Aortic smooth muscle cell (primary cell): ENCODE measurements around the gene RAPSN. TPM values are rescaled to one million over a fixed set of nuclear protein-coding genes. Genes with fewer than 3 reads are reported as not detected.

Experiments
- total RNA-seq: library from RNA; depleted of rRNA; stranded (reverse); fragments of >200 nt; gene quantifications from 2 replicates; pipeline ENCODE4 v1.2.3, GENCODE V29; 2014

RAPSN gene
- 0.13 and 0.19 TPM in 2 replicates for total RNA-seq

GRCh38 chr11:47448566-47449427 is at the start of gene RAPSN:
Gene RAPSN (minus strand): TSS chr11:47449136. CDS start chr11:47448964, 172 bp downstream.

GRCh38 chr11:47426062-47426956 is 22.6 kb downstream of the RAPSN start, which contains the start of gene PSMC3:
Gene PSMC3 (minus strand): TSS chr11:47426439. CDS start chr11:47426279, 160 bp downstream.

GRCh38 chr11:47407746-47408590 is 41.0 kb downstream of the RAPSN start, which contains the start of gene SLC39A13:
Gene SLC39A13 (plus strand): TSS chr11:47408590. CDS start chr11:47410095, 1,505 bp downstream.

Other genes with a start within 250 kb of the RAPSN start
- 35.0 and 47.9 TPM in 2 replicates for gene DDB2, start 234.2 kb downstream of the RAPSN start, total RNA-seq
- gene ACP2, start 200.3 kb downstream of the RAPSN start, total RNA-seq, result 22.9 and 23.3 TPM in 2 replicates
- 12.3 and 20.3 TPM in 2 replicates for gene NR1H3, start 191.1 kb downstream of the RAPSN start, total RNA-seq
- gene MADD, start 179.0 kb downstream of the RAPSN start, total RNA-seq, result 15.2 and 15.5 TPM in 2 replicates
- gene MYBPC3, start 96.4 kb downstream of the RAPSN start, total RNA-seq, result not detected in 2 replicates
- not detected in 2 replicates for gene SPI1, start 70.6 kb downstream of the RAPSN start, total RNA-seq
- gene SLC39A13, start 40.5 kb downstream of the RAPSN start, total RNA-seq, result 55.2 and 58.5 TPM in 2 replicates
- 201 and 249 TPM in 2 replicates for gene PSMC3, start 22.7 kb downstream of the RAPSN start, total RNA-seq
- 73.5 and 83.7 TPM in 2 replicates for gene CELF1, start 104.0 kb upstream of the RAPSN start, total RNA-seq
- 53.9 and 57.9 TPM in 2 replicates for gene PTPMT1, start 116.5 kb upstream of the RAPSN start, total RNA-seq
- gene KBTBD4, start 129.8 kb upstream of the RAPSN start, total RNA-seq, result 24.2 and 24.8 TPM in 2 replicates
- 80.3 and 85.5 TPM in 2 replicates for gene NDUFS3, start 129.9 kb upstream of the RAPSN start, total RNA-seq
- gene FAM180B, start 137.5 kb upstream of the RAPSN start, total RNA-seq, result not detected in 2 replicates
- 0.06 TPM in 1 of 2 replicates, not detected in the other for gene C1QTNF4, start 145.3 kb upstream of the RAPSN start, total RNA-seq
- 79.4 and 81.2 TPM in 2 replicates for gene MTCH2, start 193.4 kb upstream of the RAPSN start, total RNA-seq